NCI-H69 (cell line): ENCODE measurements around the gene THAP9.
A peak's percentile ranks its signal among the peaks of the same experiment; 100 is the strongest.
"Not testable (repeated sequence)": the region's sequence is repeated elsewhere in the genome, so short reads cannot be mapped to it uniquely, and the experiment has no call there.

Source experiments
- DNase-seq: peaks from one replicate; lab custom pipeline; 2025; lab: John Stamatoyannopoulos, UW

Gene THAP9, protein sequence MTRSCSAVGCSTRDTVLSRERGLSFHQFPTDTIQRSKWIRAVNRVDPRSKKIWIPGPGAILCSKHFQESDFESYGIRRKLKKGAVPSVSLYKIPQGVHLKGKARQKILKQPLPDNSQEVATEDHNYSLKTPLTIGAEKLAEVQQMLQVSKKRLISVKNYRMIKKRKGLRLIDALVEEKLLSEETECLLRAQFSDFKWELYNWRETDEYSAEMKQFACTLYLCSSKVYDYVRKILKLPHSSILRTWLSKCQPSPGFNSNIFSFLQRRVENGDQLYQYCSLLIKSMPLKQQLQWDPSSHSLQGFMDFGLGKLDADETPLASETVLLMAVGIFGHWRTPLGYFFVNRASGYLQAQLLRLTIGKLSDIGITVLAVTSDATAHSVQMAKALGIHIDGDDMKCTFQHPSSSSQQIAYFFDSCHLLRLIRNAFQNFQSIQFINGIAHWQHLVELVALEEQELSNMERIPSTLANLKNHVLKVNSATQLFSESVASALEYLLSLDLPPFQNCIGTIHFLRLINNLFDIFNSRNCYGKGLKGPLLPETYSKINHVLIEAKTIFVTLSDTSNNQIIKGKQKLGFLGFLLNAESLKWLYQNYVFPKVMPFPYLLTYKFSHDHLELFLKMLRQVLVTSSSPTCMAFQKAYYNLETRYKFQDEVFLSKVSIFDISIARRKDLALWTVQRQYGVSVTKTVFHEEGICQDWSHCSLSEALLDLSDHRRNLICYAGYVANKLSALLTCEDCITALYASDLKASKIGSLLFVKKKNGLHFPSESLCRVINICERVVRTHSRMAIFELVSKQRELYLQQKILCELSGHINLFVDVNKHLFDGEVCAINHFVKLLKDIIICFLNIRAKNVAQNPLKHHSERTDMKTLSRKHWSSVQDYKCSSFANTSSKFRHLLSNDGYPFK

DNA sequence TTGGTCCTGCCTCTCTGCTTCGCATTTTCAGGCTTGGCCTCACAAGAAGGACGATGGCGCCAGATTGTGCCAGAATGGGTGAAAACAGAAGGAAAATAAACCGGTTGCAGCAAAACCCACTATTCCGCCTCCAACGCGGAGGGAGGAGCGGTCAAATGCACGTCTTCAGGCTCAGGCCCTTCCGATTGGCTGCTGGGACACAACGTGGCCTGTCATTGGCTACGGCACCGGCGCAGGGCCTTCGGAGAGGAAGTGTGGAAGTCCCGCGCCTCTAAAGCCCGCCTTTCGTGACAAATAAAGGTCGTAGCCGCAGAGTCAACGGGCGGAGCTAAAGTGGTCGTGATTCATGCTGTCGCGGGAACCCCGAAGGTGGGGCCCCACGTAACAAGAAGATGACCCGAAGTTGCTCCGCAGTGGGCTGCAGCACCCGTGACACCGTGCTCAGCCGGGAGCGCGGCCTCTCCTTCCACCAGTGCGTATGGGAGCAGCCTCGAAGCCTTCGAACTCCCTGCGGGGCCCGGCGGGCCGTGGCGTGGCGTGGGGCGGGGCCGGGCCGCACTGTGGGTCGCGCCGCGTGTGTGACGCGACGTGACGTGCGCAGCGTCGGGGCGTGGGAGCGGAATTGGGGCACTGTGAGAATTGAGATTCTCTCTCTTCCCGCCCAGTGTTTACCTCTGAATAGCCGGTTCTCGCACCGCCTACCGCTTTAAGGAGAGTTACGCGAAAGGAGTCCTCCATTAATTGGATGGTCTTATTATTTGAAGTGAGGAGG, at the start of gene THAP9:
TSS of gene THAP9 (plus strand) at position 325 of the 772 bp plus-strand sequence. CDS start at position 393, 68 bp downstream.
- peak; percentile 98 for DNase-seq

DNA sequence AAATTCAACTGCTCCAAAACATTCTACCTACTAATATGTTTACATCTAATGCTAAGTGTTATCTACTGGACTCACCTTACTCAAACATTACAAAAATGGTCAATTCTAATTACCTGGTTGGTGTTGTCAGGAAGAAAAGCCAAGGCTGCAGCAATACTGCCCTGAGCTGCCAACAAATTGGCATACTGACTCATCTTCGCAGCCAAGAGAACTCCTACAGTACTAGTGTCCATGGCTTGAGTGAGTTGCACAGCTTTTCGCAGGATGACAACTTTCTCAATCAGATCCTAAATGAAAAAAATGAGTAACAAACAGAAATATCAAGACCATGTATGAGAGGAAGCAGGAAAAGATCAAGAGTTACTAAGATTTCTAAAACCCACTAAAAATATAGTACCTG, 49.2 kb upstream of the THAP9 start:
- DNase-seq, result no peak

DNA sequence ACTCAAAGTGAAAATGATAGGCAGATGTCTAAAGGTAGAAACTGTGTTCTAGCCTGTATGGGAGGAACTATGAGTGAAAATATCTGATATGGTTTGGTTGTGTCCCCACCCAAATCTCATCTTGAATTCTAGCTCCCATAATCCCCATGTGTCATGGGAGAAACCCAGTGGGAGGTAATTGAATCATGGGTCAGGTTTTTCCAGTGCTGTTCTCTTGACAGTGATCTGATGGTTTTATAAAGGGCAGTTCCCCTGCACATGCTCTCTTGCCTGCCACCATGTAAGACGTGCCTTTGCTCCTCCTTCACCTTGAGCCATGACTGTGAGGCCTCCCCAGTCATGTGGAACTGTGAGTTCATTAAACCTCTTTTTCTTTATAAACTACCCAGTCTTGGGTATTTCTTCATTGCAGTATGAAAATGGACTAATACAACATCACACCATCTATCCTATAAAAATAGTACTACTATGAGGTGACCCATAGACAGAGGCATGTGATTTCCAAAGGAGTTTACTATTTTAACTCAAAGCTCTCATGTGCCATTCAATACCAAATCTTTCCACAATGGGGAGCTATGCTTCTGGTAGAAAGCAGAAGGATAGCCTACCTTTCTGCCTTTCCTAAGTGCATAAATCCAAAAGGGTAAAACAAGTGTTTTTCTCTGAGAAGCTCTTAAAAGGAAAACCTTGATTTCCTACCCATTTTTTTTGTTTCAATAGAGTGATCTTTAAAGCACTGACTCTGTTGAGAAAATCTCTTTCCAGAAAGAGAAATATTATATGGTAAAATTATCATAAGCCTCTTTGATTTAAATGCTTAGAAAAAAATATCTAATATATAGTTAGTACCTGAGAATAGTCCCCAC, 48.4 kb upstream of the THAP9 start:
- DNase-seq, result peak; percentile 28

DNA sequence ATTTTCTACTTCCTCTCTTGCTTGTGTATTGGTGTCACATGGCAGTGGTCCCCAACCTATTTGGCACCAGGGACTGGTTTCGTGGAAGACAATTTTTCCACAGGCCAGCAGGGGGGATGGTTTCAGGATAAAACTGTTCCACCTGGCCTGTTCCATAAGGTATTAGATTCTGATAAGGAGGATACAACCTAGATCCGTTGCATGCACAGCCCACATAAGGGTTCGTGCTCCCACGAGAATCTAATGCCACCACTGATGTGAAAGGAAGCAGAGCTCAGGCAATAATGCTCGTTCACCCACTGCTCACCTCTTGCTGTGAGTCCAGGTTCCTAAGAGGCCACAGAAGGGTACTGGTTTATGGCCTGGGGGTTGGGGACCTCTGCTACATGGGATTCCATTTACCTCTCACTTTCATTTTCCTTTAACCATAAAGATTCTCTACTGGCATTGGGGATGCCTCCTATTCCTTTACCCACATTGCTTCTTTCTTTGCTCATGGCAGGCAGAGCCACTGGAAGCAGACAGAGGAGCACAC, 47.7 kb upstream of the THAP9 start:
- DNase-seq, result peak; percentile 1

DNA sequence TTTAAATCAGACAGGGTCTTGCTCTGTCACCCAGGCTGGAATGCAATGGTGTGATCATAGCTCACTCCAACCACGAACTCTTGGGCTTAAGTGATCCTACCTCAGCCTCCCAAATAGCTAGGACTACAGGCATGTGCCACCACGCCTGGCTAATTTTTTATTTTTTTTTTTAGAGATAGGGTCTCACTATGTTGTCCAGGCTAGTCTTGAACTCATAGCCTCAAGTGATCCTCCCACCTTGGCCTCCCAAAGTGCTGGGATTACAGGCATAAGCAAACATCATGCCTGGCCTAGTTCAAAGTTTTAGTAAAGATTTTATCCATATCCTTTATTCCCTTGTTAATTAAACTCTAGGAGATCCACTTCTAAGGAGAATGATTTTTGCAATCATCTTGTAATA, 40.0 kb upstream of the THAP9 start:
- DNase-seq, result not testable (repeated sequence)

DNA sequence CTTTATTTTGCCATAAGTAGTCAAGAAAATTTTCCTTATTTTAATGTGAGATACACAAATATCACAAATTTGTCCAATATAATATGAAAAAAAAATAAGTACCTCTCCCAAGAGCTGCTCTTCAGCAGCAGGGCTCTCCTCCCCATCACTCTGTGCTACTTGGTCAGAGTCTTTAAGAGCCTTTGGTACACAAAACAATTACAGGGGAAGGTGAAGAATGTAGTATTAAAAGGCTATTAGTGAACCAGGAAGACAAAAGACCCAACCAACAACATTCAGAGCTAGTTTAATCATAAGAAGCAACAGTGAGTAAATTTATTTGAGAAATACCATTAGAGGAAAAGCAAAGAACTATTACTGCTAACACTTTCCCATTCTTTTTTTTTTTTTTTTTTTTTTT, 39.0 kb upstream of the THAP9 start:
- DNase-seq, result no peak

DNA sequence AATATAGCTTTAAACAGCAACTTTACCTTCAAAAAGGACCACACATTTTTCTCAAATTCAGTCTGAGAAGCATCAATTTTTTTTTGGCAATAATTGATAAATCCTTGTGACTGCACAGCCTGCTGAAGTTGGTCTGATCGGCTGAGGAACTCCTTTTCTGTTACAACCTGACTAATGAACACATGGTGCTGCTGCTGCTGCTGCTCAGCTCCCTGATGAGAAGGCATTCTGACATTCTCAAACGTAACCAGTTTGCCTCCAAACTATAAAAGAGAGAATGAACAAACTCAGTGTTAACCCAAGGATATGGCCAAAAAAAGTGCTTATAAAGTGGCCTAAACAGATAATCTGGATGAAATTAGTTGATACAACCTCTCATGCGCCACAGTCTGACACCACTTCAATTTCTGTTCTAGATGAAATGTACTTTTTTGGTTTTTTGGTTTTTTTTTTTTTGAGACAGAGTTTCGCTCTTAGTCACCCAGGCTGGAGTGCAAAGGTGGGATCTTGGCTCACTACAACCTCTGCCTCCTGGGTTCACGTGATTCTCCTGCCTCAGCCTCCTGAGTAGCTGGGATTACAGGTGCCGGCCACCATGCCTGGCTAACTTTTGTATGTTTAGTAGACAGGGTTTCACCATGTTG, 36.1 kb upstream of the THAP9 start:
- no peak for DNase-seq

DNA sequence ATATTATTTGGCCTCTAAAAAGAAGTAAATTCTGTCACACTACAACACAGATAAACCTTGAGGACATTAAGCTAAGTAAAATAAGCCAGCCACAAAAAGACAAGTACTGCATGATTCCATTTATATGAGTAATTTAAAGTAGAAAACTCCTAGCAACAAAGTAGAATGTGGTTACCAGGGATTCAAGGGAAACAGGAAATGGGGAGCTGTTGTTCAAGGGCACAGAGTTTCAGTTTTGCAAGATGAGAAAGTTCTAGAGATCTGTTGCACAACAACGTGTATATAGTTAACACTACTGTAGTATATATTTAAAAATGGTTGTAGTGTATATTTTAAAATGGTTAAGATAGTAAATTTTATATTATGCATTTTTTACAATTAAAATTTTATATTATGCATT, 34.9 kb upstream of the THAP9 start:
- no peak for DNase-seq

DNA sequence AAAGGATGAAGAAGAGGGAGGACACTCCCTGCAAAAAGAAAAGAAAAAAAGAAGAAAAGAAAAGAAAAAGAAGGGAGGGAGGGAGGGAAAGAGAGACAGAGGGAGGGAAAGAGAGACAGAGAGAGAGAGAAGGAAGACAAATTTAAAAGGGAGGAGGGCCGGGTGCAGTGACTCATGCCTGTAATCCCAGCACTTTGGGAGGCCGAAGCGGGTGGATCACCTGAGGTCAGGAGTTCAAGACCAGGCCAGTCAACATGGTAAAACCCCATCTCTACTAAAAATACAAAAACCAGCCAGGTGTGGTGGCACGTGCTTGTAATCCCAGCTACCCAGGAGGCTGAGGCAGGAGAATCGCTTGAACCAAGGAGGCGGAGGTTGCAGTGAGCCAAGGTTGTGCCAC, 34.5 kb upstream of the THAP9 start:
- DNase-seq, result not testable (repeated sequence)

DNA sequence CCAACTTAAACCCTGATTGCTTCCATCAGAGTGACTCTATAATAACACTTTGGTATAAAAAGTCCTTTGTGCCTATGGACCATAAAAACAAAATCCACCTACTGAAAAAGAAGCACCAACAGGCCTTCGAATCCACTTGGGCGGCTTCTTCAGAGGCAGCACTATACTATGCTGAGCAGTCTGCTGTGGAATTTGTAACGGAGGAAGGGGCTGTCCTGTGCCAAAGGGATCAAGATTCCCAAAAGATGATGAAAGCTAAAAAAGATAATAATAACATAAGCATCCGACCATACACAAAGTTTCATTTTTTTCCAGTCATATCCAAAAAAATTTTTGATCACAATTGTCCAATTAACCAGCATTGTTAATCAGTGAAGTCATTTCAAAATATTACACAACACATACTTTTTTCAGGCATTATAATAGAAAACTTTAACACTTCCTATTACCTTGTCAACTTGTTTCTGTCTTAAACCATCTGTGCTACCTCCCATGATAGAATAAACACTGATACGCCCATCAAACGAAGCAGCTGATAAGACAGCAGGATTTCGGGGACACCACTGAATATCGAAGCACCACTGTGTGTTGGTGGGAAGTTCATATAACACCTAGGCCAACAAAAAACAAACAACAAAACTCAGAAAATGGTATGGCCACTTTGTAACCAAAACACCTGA, 33.7 kb upstream of the THAP9 start:
- DNase-seq, result no peak

DNA sequence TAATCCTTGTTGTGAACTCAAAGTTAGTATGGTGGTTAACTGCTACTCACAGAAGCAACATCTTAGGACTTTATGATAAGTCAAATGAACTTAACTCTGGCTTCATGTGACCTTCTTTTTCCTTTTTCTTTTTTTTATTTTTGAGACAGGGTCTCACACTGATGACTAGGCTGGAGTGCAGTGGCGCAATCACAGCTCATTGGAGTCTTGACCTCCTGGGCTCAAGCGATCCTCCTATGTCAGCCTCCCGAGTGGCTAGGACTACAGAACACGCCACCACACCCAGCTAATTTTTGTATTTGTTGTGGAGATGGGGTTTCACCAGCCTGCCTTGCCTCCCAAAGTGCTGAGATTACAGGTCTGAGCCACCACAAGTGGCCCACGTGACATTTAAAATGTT, 32.0 kb upstream of the THAP9 start:
- DNase-seq, result no peak

DNA sequence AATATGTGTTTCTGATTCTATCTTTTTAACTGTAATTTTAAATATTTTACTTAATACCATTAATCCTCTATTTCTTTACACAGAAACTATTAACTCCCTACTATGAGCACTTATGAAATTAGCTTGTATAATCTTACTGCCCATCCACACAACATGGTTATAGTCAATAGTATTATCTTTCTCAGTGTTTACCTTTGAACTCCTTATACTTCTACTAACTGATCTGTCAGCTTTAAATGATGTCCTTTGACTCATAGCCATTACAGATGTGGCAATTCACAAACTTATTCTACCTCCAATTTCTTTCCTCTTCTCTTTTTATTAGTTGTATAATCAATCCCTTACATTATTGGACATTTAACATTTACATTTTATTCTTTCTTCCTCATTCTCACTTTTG, 15.1 kb upstream of the THAP9 start:
- DNase-seq, result no peak

DNA sequence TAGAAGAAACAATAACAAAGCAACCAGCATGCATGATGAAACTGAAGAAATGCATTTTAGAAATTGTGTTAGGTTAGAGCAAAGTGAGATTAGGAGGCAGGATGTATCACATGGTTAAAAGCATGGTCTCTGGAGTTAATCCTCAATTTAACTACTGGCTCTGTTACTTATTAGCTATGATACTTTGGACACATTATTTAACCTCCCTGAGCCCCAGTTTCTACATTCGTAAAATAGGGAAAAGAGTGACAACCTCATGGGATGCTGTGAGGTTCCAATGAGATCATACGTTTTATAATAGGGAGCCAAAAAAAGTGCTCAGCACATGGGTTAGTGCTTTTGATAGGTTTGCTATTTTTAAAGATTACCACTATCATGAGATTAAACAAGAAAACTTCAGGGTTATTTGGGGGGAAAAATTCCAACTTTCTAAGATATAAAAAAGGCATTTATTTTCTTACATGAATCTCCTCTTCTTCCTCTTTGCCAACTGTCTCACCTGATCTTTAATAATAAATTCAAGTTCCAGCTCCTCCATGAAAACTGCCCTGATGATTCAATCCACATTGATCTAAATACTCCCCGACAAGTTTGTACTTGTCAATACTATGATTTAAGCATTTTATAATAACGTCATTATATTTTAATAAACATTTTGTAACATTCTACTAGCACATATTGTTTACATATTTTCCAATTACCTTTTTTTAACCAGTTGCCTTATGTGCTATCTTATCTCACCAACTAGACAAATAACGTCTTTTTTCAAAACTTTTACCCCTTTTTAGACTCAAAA, 14.2 kb upstream of the THAP9 start:
- DNase-seq, result no peak

DNA sequence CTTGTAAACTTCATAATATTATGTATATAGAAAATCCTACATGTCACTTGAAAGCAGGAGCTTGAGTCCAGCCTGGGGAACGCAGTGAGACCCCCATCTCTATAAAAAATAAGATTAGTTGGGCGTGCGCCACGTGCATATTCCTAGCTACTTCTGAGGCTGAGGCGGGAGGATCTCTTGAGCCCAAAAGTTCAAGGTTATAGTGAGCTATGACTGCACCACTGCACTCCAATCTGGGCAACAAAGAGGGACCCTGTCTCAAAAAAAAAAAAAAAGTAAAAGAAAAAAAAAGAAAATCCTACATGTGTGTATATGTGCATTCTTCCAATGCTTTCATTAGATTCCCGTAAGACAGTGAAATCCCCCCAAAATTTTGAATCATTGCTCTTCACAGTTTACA, 11.2 kb upstream of the THAP9 start:
- no peak for DNase-seq

DNA sequence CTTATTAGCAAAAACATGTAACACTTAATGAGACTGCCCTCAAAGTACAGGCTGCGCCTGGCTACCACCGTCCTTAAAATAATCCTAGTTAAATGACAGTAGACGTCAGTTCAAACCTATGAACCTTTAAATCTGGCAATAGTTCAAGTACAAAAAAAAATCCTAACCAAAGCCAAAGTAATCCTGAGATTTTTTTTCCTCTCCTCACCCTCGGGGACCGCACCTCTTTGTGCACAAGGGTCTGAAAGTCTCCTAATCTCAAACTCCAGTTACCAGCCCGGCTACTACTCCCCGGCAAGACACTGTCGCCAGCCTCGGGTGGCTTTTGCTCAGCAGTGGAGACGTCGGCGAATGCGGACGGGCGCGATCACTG, 10.0 kb upstream of the THAP9 start:
- no peak for DNase-seq

DNA sequence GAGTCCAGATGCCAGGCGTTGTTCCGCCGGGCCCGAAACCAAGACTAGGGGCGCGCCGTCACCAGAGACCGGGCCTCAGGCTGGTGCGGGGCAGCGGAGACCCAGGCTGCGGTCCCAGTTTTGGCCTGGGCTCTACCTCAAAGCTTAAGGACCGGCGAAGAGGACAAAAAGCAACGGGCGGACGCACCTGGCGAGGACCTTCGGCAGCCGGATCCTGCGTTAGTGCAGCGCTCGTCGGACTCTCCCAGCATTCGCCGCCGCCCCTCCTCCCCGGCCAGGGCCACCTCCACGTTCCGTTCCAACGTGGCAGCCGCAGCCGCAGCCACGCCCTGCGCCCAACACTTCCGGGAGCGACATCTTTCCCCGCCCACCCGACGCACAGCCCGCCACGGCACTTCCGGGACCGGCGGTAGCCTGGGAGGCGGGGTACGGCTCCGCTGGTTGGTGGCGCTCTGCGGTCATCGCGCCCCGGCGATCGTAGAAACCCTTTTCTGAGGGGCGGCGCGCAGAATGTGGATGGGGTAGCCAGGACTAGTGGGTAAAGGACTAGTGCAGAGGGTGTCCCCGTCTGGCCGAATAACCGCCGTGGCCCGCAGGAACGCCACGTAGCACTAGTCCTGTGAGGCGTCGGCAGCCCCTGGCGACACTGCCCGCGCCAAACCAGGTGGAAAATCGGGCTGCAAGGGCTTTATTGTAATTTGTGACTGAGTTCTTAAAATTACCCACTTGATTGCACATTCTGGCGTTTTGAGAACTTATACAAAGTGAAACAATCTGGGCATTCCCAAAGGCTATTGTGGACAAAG, 9.4 kb upstream of the THAP9 start, which contains the start of gene SEC31A:
TSS of gene SEC31A (minus strand) at position 253 of the 806 bp plus-strand sequence. CDS start 9,217 bp downstream, outside the sequence.
- DNase-seq, result peak; percentile 95

DNA sequence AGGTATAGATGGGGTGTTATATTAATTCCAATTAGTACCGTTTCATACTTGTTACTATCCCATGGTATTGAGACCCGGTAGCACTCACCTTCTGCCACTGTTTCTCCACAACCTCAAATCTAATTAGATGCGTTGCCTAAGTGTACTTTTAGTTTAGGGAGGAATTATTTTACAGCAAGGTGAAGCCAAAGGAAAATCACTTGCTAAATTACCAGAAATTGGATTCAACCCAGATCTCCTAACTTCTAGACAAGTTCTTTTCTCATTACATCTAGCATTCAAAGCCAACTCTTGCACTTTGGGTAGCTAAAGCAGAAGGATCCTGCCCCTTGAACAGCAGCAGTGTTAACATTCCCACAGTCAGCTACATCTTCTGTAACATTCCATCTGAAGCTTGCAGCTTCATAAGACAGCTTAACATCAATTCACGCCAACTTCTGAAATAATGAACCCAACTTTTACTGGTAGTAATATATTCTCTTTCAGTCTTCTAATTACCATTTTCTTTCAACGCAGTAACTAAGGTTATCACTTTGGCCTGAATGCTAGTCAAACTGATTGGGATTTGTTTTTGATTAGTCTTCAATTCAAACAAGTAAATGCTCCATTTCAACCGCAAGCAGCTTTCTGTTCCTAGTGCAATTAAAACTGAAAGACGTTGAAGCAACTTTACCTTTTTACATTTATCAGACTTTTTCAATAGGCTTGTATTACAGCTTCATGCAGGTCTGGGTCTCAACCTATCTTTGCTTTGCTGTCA, 8.6 kb upstream of the THAP9 start:
- peak; percentile 30 for DNase-seq

DNA sequence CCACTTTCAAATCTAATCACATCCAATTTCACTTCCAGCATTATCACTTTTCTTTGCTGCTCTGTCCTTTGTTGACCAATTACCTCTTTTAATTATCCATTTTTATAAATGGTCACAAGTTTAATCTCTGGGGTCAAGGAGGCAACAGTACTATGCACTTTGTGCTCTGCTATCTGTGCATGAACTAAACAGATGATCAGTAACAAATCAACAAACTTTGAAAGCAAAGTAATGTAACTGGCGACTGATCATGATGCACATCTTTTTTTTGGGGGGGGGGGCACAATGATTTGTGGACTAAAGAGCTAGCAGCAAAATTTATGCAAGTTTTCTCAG, 8.1 kb upstream of the THAP9 start:
- no peak for DNase-seq
